GM10266 (cell line): ENCODE results near the gene ITGA11.

Source experiments
- DNase-seq: peaks from one replicate; pipeline ENCODE4 v3.0.0; 2012; ENCODE audit errors: extremely low spot score
- TF ChIP-seq, protein P1 (sequence below): IDR thresholded peaks from 2 replicates; pipeline ENCODE4 v1.5.1; 2012; ENCODE audit warnings: mild to moderate bottlenecking, low read depth; ENCODE audit not compliant: control insufficient read depth, insufficient read depth; ENCODE audit errors: missing control alignments

The ITGA11 gene

DNA sequence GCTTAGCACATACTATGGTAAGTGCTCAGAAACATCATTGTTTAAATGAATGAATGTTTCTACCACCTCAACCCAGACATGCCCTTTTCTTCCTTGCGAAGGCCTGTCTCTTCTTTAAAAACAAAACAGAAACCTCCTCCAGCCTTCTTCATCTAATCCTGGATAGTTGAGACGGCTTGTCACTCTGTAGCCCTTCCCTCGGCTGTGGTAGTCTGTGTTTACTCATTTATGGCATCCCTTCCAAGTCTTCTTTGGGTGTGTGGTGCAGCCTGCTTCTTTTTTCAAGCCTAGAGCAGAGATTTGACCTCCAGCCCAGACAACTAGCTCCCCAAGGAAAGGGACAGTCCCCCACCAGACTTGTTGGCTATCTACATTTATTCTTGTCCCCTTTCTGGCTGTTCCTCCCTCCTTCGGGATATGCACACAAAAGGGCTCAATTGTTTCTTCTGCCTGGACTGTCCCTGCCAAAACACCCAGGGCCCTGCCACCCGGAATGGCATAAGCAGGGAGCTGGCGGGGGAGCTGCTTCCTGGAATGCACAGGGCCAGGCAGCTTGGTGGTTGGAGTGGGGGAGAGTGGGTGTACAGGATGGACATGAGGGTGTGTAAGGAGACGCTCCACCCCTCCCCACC is 67.8 kb downstream of the ITGA11 start:
- TF ChIP-seq, protein P1, sequence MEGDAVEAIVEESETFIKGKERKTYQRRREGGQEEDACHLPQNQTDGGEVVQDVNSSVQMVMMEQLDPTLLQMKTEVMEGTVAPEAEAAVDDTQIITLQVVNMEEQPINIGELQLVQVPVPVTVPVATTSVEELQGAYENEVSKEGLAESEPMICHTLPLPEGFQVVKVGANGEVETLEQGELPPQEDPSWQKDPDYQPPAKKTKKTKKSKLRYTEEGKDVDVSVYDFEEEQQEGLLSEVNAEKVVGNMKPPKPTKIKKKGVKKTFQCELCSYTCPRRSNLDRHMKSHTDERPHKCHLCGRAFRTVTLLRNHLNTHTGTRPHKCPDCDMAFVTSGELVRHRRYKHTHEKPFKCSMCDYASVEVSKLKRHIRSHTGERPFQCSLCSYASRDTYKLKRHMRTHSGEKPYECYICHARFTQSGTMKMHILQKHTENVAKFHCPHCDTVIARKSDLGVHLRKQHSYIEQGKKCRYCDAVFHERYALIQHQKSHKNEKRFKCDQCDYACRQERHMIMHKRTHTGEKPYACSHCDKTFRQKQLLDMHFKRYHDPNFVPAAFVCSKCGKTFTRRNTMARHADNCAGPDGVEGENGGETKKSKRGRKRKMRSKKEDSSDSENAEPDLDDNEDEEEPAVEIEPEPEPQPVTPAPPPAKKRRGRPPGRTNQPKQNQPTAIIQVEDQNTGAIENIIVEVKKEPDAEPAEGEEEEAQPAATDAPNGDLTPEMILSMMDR = no peak
- no peak for DNase-seq

DNA sequence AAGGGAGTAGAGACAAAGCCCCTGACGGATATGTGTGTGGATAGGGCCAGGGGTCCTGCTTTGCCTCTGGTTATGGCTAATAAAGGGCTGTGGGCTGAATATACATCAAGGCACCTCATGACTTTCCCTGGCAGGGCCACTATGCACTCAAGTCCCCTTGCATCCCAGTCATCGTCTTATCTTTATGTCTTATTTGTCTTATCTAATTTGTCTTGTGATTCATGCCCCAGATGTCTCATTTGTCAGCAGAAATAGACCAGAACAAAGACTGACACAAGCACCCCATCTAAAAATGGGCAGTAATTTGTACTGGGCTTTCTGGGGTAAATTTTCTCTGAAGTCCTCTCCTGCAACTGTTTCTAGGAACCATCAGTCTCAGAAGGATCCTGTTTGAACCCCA is 68.6 kb downstream of the ITGA11 start:
- TF ChIP-seq, protein P1 = no peak
- no peak for DNase-seq

DNA sequence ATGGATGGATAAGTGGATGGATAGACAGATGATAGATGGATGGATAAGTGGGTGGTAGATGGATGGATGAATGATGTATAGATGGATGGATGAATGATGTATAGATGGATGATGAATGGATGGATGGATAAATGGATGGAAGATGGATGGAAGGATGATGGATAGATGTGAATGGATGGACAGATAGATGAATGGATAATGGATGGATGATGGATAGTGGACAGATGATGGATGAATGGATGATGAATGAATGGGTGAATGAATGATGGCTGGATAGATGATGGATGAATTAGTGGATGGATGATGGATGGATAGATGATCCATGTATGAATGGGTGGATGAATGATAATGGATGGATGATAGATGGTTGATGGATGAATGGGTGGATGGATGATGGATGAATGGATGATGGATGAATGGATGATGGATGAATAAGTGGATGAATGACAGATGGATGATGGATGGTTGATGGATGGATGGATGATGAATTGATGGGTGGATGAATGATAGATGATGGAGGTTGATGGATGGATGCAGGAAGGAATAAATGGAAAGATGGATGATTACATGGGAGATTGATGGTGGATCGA is 69.3 kb downstream of the ITGA11 start:
- TF ChIP-seq, protein P1 = no peak

GRCh38 chr15:68360721-68361120 is 71.2 kb downstream of the ITGA11 start:
- no peak for DNase-seq
- TF ChIP-seq, protein P1 = no peak

More for the DNA sequence above, 69.3 kb downstream of the ITGA11 start:
- no peak for DNase-seq

- TF ChIP-seq, protein P1 = no peak
- no peak for DNase-seq
Observed at GRCh38 chr15:68356778-68357177, 75.2 kb downstream of the ITGA11 start.

DNA sequence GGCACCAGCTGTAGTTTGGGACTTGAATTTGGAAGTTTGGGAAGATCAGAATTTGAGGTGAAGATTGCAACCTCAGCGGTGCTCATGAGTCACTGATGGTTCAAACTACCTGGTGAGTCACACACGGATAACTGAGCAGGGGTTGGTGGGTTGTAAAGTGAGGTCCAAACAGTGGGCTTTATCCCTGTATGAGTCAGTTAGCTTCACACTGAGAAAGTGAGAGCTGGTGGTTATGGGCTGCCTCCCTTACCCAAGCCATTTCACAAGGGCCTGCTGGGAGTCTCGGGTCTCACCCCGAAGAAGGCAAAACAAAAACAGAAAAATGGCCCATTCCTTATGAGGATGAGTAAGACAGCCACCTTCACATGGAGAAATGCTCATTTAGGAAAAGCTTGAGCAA is 77.0 kb downstream of the ITGA11 start:
- TF ChIP-seq, protein P1 = no peak
- no peak for DNase-seq

GRCh38 chr15:68354268-68354667 is 77.7 kb downstream of the ITGA11 start:
- DNase-seq = no peak

More at GRCh38 chr15:68354268-68354667, 77.7 kb downstream of the ITGA11 start:
- TF ChIP-seq, protein P1 = no peak
